Activated naive CD8-positive, alpha-beta T cell treated with anti-CD3 and anti-CD28 coated beads, Interleukin-2, amount 10 ng/mL, durations not matched to agents 7 days and 5 days (primary cell): ENCODE results near the gene KRT82. TPM values are rescaled to one million over a fixed set of nuclear protein-coding genes. Genes with fewer than 3 reads are reported as not detected.
A peak's percentile ranks its signal among the peaks of the same experiment; 100 is the strongest.

Source experiments
- ATAC-seq: fragments of 150-1000 bp; cut with Tn5 transposase; one replicate; pipeline ENCODE4 v1.10.0; 2021; ENCODE audit warnings: low read depth, moderate library complexity
- POLR2A ChIA-PET: fragments of 350-600 bp; sonication (Branson Sonifier 250); formaldehyde crosslinking; loops from one replicate; lab custom pipeline; 2021; ENCODE audit warnings: antibody characterized with exemption; lab: Charles Lee
- DNase-seq: peaks from one replicate; pipeline ENCODE4 v3.0.0; 2021
- H3K27ac Mint-ChIP-seq: one replicate; pipeline ENCODE4 v1.8.0; 2022; ENCODE audit warnings: mild to moderate bottlenecking, mixed read lengths
- H3K27me3 Mint-ChIP-seq: one replicate; pipeline ENCODE4 v1.8.0; 2022; ENCODE audit warnings: mild to moderate bottlenecking, moderate library complexity, mixed read lengths
- H3K36me3 Mint-ChIP-seq: one replicate; pipeline ENCODE4 v1.8.0; 2021; ENCODE audit warnings: mild to moderate bottlenecking, mixed read lengths
- H3K4me1 Mint-ChIP-seq: one replicate; pipeline ENCODE4 v1.8.0; 2021; ENCODE audit warnings: mixed read lengths
- H3K4me3 Mint-ChIP-seq: one replicate; pipeline ENCODE4 v1.8.0; 2022; ENCODE audit warnings: mild to moderate bottlenecking, moderate library complexity, mixed read lengths
- H3K9me3 Mint-ChIP-seq: one replicate; pipeline ENCODE4 v1.8.0; 2021; ENCODE audit warnings: mixed read lengths
- total RNA-seq, 2 experiments: library from RNA; stranded (reverse); gene quantifications; one replicate each; pipeline ENCODE4 v1.2.3, GENCODE V29; 2021

The KRT82 gene
- total RNA-seq, 2 experiments from 2014 or later: not detected

DNA sequence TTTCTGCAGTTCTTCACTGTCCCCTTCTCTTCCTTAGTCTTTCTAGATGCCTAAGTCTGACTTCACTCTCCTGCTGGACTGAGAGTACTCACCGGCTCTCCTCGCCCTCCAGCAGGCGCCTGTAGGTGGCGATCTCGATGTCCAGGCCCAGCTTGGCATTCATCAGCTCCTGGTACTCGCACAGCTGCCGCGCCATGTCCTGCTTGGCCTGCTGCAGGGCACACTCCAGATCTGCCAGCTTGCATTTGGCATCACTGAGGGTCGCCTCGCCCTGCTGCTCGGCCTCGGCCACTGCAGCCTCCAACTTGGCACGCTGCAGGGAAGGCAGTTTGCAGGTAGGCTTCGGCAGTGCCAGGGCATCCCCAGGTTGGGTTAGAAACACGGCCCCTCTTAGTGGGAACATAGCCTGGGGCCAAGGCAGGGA, 25.9 kb downstream of the KRT82 start:
- H3K36me3 Mint-ChIP-seq: no peaks in the 10 kb centered on the region
- H3K4me1 Mint-ChIP-seq: peaks cover 29% of the 10 kb centered on the region
- no peak for DNase-seq
- H3K9me3 Mint-ChIP-seq: no peaks in the 10 kb centered on the region
- ATAC-seq: no peak
- H3K27me3 Mint-ChIP-seq: peaks cover 15% of the 10 kb centered on the region
- POLR2A ChIA-PET: no interaction called here
- no peak overlapping the region for H3K27ac Mint-ChIP-seq
- no peak overlapping the region for H3K4me3 Mint-ChIP-seq

GRCh38 chr12:52379536-52379935, 26.6 kb downstream of the KRT82 start:
- Mint-ChIP-seq H3K27ac (no peak overlapping the region), H3K4me3 (no peak overlapping the region), H3K27me3 (peaks cover 12% of the 10 kb centered on the region), H3K9me3 (no peaks in the 10 kb centered on the region), H3K4me1 (peaks cover 29% of the 10 kb centered on the region), H3K36me3 (no peaks in the 10 kb centered on the region)
- DNase-seq (no peak), ATAC-seq (no peak)
- POLR2A ChIA-PET: no interaction called here

DNA sequence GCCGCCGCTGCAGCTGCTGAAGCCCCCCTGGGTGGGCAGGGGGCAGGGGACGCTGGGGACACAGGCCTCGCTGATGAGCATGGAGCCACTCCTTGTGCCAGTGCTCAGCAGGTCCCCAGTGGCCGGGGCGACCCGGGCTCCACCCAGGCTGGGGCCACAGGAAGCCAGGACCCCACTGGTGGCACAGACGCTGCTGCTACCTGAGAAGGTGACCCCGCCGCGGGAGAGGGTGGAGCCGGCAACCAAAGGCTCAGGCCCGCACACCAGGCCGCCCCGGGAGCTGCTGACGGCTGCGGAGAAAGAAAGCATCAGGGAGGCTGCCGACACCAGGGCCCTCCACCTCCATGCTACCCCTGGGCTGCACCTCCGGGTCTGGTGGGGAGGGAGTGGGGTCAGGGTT, 28.0 kb downstream of the KRT82 start:
- Mint-ChIP-seq H3K4me1 (peaks cover 23% of the 10 kb centered on the region), H3K27ac (no peak overlapping the region), H3K4me3 (no peak overlapping the region), H3K27me3 (peaks cover 12% of the 10 kb centered on the region), H3K9me3 (no peaks in the 10 kb centered on the region), H3K36me3 (no peaks in the 10 kb centered on the region)
- POLR2A ChIA-PET: no interaction called here
- DNase-seq (no peak), ATAC-seq (no peak)

DNA sequence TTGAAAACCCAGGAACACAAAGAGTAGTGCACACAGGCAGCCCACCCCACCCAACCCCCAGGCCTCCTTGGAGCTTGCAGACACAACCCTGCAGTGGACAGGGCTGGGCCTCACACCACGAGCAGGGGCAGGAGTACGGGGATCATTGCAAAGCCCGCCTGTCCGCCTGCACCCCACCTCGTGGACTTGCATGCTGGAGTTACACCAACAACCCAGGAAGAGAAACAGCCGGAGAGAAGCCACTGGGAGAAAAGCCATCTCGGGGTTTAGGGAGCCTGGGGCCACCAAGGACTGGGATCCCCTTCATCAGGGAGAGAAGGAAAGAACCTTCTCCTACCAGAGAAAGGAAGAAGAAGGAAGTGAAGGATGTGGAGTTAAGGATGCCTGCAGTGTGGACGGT, 28.9 kb downstream of the KRT82 start:
- Mint-ChIP-seq H3K36me3 (no peaks in the 10 kb centered on the region), H3K27ac (no peak overlapping the region), H3K9me3 (no peaks in the 10 kb centered on the region), H3K4me1 (peaks cover 15% of the 10 kb centered on the region), H3K4me3 (no peak overlapping the region), H3K27me3 (peaks cover 16% of the 10 kb centered on the region)
- POLR2A ChIA-PET: no interaction called here
- DNase-seq: no peak
- no peak for ATAC-seq

GRCh38 chr12:52372216-52373154, 33.6 kb downstream of the KRT82 start:
- Mint-ChIP-seq H3K27me3 (peaks cover 28% of the 10 kb centered on the region), H3K27ac (no peak overlapping the region), H3K4me3 (no peak overlapping the region), H3K9me3 (no peaks in the 10 kb centered on the region), H3K4me1 (no peaks in the 10 kb centered on the region), H3K36me3 (no peaks in the 10 kb centered on the region)
- POLR2A ChIA-PET: no interaction called here
- peak; percentile 66 for DNase-seq
- peak; percentile 70 for ATAC-seq

DNA sequence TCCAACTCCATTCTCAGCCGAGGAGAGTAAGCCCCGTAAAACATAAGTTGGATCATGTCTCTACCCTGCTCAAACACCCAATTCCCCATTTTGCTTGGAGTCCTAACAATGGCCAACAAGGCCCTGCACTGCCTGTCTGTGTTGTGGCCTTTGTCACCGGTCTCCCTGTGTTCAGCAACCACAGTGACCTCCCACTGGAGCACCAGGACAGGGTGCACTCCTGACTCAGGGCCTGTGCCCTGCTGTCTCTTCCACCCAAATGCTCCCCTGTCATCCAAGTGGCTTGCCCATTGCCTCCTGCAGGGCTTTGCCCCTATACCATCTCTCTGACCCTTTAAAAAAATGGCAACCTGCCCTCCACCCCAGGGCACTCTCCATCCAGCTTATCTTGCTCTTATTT, 34.4 kb downstream of the KRT82 start:
- no peak overlapping the region for H3K27ac Mint-ChIP-seq
- H3K36me3 Mint-ChIP-seq: no peaks in the 10 kb centered on the region
- POLR2A ChIA-PET: no interaction called here
- H3K9me3 Mint-ChIP-seq: no peaks in the 10 kb centered on the region
- peaks cover 28% of the 10 kb centered on the region for H3K27me3 Mint-ChIP-seq
- H3K4me1 Mint-ChIP-seq: no peaks in the 10 kb centered on the region
- H3K4me3 Mint-ChIP-seq: no peak overlapping the region
- DNase-seq (peak; percentile 11), ATAC-seq (no peak)

GRCh38 chr12:52370926-52371608, 35.1 kb downstream of the KRT82 start:
- POLR2A ChIA-PET: no interaction called here
- Mint-ChIP-seq H3K27ac (no peak overlapping the region), H3K9me3 (no peaks in the 10 kb centered on the region), H3K36me3 (no peaks in the 10 kb centered on the region), H3K4me3 (no peak overlapping the region), H3K4me1 (peaks cover 2% of the 10 kb centered on the region), H3K27me3 (peaks cover 25% of the 10 kb centered on the region)
- DNase-seq (peak; percentile 5), ATAC-seq (no peak)

DNA sequence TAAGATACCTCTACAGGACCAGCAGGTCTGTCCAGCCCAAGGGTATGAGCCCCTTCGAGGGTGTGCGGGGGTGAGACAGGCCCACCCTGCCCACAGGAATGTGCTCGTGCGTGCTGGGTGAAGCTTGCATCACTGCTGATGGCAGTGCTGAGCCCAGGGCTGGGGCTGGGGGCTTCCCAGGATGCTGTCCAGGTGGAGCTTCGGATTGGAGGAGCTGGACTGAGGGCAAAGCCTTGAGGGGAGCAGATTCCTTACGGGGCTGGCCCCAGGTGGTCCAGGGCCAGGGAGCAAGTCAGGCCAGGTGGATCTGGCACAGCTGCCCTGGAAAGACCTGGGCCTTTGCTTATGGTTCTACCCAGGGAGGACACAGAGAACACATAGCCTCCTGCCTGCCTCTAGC, 36.3 kb downstream of the KRT82 start:
- Mint-ChIP-seq H3K36me3 (no peaks in the 10 kb centered on the region), H3K27me3 (peaks cover 23% of the 10 kb centered on the region), H3K4me3 (no peak overlapping the region), H3K9me3 (no peaks in the 10 kb centered on the region), H3K27ac (no peak overlapping the region), H3K4me1 (peaks cover 2% of the 10 kb centered on the region)
- DNase-seq (peak; percentile 24), ATAC-seq (no peak)
- POLR2A ChIA-PET: no interaction called here

- peaks cover 2% of the 10 kb centered on the region for H3K4me1 Mint-ChIP-seq
- POLR2A ChIA-PET: no interaction called here
- peak; percentile 14 for DNase-seq
- peaks cover 23% of the 10 kb centered on the region for H3K27me3 Mint-ChIP-seq
- no peak for ATAC-seq
- H3K9me3 Mint-ChIP-seq: no peaks in the 10 kb centered on the region
- H3K36me3 Mint-ChIP-seq: no peaks in the 10 kb centered on the region
- H3K4me3 Mint-ChIP-seq: no peak overlapping the region
- no peak overlapping the region for H3K27ac Mint-ChIP-seq
Observed at GRCh38 chr12:52369211-52369610, 36.9 kb downstream of the KRT82 start.

- POLR2A ChIA-PET: no interaction called here
- Mint-ChIP-seq H3K4me3 (no peak overlapping the region), H3K36me3 (no peaks in the 10 kb centered on the region), H3K9me3 (no peaks in the 10 kb centered on the region), H3K4me1 (peaks cover 2% of the 10 kb centered on the region), H3K27me3 (peaks cover 23% of the 10 kb centered on the region), H3K27ac (no peak overlapping the region)
- ATAC-seq: no peak
- DNase-seq: no peak
Observed at GRCh38 chr12:52368508-52368907, 37.6 kb downstream of the KRT82 start.

GRCh38 chr12:52367876-52368275, 38.3 kb downstream of the KRT82 start:
- Mint-ChIP-seq H3K36me3 (no peaks in the 10 kb centered on the region), H3K9me3 (no peaks in the 10 kb centered on the region), H3K27ac (no peak overlapping the region), H3K4me1 (peaks cover 2% of the 10 kb centered on the region), H3K4me3 (no peak overlapping the region), H3K27me3 (peaks cover 23% of the 10 kb centered on the region)
- DNase-seq: no peak
- ATAC-seq: no peak
- POLR2A ChIA-PET: no interaction called here

- Mint-ChIP-seq H3K27ac (no peak within 1 kb of the TSS), H3K4me1 (peaks cover 2% of the 10 kb centered on the region), H3K9me3 (no peaks in the 10 kb centered on the region), H3K36me3 (no peaks in the 10 kb centered on the region), H3K4me3 (no peak within 1 kb of the TSS), H3K27me3 (peaks cover 18% of the 10 kb centered on the region)
- DNase-seq (peak; percentile 21), ATAC-seq (no peak)
- POLR2A ChIA-PET: no interaction called here
Observed at GRCh38 chr12:52366738-52367485, 39.2 kb downstream of the KRT82 start, which contains the start of gene KRT85. TSS of gene KRT85 (minus strand) at chr12:52367481. CDS start at chr12:52367405, 76 bp downstream.

- no peak overlapping the region for H3K4me3 Mint-ChIP-seq
Observed at GRCh38 chr12:52364901-52365489, 41.1 kb downstream of the KRT82 start.

More at GRCh38 chr12:52364901-52365489, 41.1 kb downstream of the KRT82 start:
- Mint-ChIP-seq H3K36me3 (no peaks in the 10 kb centered on the region), H3K9me3 (no peaks in the 10 kb centered on the region), H3K4me1 (peaks cover 5% of the 10 kb centered on the region), H3K27ac (no peak overlapping the region), H3K27me3 (peaks cover 11% of the 10 kb centered on the region)
- POLR2A ChIA-PET: no interaction called here
- ATAC-seq: no peak
- peak; percentile 28 for DNase-seq
